GM12878 (cell line): Measurements from ENCODE around the gene KCNQ1. TPM values are rescaled to one million over a fixed set of nuclear protein-coding genes. Genes with fewer than 3 reads are reported as not detected.

Source experiments
- ATAC-seq: fragments of 200-7000 bp; cut with Tn5 transposase; 3 replicates; pipeline ENCODE4 v1.9.1; 2020; ENCODE audit warnings: mild to moderate bottlenecking, moderate library complexity
- BruUV-seq: library from RNA; stranded (reverse); fragments of 400-500 nt; replicated peaks from 2 replicates; lab custom pipeline; 2021; lab: Mats Ljungman, UMichigan
- CTCF ChIA-PET: fragments of 300-600 bp; sonication (Branson Sonifier 250); formaldehyde crosslinking; extraction: SDS; loops from one replicate; lab custom pipeline; 2021; ENCODE audit warnings: inconsistent platforms; lab: Yijun Ruan, JAX
- POLR2A ChIA-PET: fragments of 350-600 bp; formaldehyde crosslinking; extraction: SDS; loops from one replicate; lab custom pipeline; 2021; ENCODE audit warnings: inconsistent platforms; lab: Charles Lee
- RAD21 ChIA-PET: fragments of 300-600 bp; sonication (Branson Sonifier 250); formaldehyde crosslinking; loops from one replicate; lab custom pipeline; 2023; ENCODE audit warnings: antibody characterized with exemption; ENCODE audit not compliant: unreplicated experiment; lab: Charles Lee
- SMC1A ChIA-PET: fragments of 300-600 bp; sonication (Branson Sonifier 250); formaldehyde crosslinking; loops from one replicate; lab custom pipeline; 2023; ENCODE audit not compliant: unreplicated experiment, uncharacterized antibody; lab: Charles Lee
- DNase-seq: peaks from one replicate; pipeline ENCODE4 v3.0.0-alpha.2; 2011; ENCODE audit warnings: low read depth, low spot score
- FAIRE-seq: peaks from 3 replicates; lab custom pipeline; 2011; peaks lifted over from hg19 to GRCh38; lab: Jason Lieb, UNC
- H2AFZ ChIP-seq: 2 replicates; pipeline ENCODE4 v1.6.0; 2011; ENCODE audit warnings: low read depth, low read length, control low read depth; ENCODE audit not compliant: control insufficient read depth
- H3K27ac ChIP-seq: 2 replicates; pipeline ENCODE4 v1.5.1; 2011; ENCODE audit warnings: control low read depth; ENCODE audit not compliant: control insufficient read depth, insufficient read depth
- H3K27me3 ChIP-seq, 2 experiments: replicated peaks in 1 of 2; 2 replicates each; pipeline versions ENCODE4 v1.6.0 to v1.6.1; 2011; ENCODE audit warnings: low read length in 1 of 2; ENCODE audit not compliant: control insufficient read depth in 2 of 2, insufficient read depth in 2 of 2
- H3K36me3 ChIP-seq, 2 experiments: 2 replicates each; pipeline ENCODE4 v1.5.1; 2011; ENCODE audit warnings: low read length in 1 of 2; ENCODE audit not compliant: control insufficient read depth in 2 of 2, insufficient read depth in 2 of 2
- H3K4me1 ChIP-seq: 2 replicates; pipeline ENCODE4 v1.6.1; 2011; ENCODE audit warnings: mild to moderate bottlenecking, low read length, moderate library complexity, mixed read lengths; ENCODE audit not compliant: control insufficient read depth, insufficient read depth
- H3K4me2 ChIP-seq: 2 replicates; pipeline ENCODE4 v1.6.0; 2011; ENCODE audit warnings: control low read depth; ENCODE audit not compliant: control insufficient read depth, insufficient read depth
- H3K4me3 ChIP-seq: fragments of 200-600 bp; sonication (generic); 2 replicates; pipeline ENCODE4 v1.5.1; 2016
- H3K79me2 ChIP-seq: 2 replicates; pipeline ENCODE4 v1.6.0; 2011; ENCODE audit warnings: low read length; ENCODE audit not compliant: control insufficient read depth, insufficient read depth
- H3K9ac ChIP-seq: 2 replicates; pipeline ENCODE4 v1.8.0; 2011; ENCODE audit warnings: low read length, control low read depth, mixed read lengths; ENCODE audit not compliant: control insufficient read depth, insufficient read depth
- H3K9me3 ChIP-seq: replicated peaks from 3 replicates; pipeline ENCODE4 v1.5.1; 2011; ENCODE audit warnings: mild to moderate bottlenecking, low read length; ENCODE audit not compliant: control insufficient read depth, insufficient read depth
- H4K20me1 ChIP-seq: 2 replicates; pipeline ENCODE4 v1.6.0; 2011; ENCODE audit not compliant: control insufficient read depth, insufficient read depth
- CEBPB ChIP-seq, 2 experiments: fragments of 150-350 bp in 1 of 2; IDR thresholded peaks; 2 replicates each; pipeline ENCODE4 v1.6.1; 2012 to 2014; ENCODE audit warnings: low read depth in 2 of 2, low read length in 2 of 2, borderline replicate concordance in 1 of 2, inconsistent platforms in 1 of 2
- HDAC2 ChIP-seq: fragments of 200-600 bp; sonication (generic); IDR thresholded peaks from 2 replicates; pipeline ENCODE4 v1.6.1; 2017
- KAT2A ChIP-seq: conservative IDR thresholded peaks from 2 replicates; pipeline ENCODE4 v1.6.1; 2011; ENCODE audit warnings: low read depth, low read length; ENCODE audit not compliant: control insufficient read depth
- NFYB ChIP-seq: IDR thresholded peaks from 2 replicates; pipeline ENCODE4 v1.6.1; 2011; ENCODE audit warnings: low read depth, mild to moderate bottlenecking, low read length, improper control_type of control experiment, moderate library complexity; ENCODE audit not compliant: insufficient read depth
- NR2F1 ChIP-seq: fragments of 450-650 bp; conservative IDR thresholded peaks from 2 replicates; pipeline ENCODE4 v1.6.1; 2017; ENCODE audit warnings: mild to moderate bottlenecking
- RBBP5 ChIP-seq: fragments of 200-600 bp; sonication (generic); conservative IDR thresholded peaks from 2 replicates; pipeline ENCODE4 v1.6.1; 2016
- YY1 ChIP-seq: IDR thresholded peaks from 2 replicates; pipeline ENCODE4 v1.6.1; 2011; ENCODE audit warnings: low read depth, mild to moderate bottlenecking, low read length
- ZNF217 ChIP-seq: fragments of 450-650 bp; IDR thresholded peaks from 2 replicates; pipeline ENCODE4 v1.6.1; 2017; ENCODE audit warnings: antibody characterized with exemption, mild to moderate bottlenecking
- ZSCAN29 ChIP-seq: fragments of 450-650 bp; IDR thresholded peaks from 2 replicates; pipeline ENCODE4 v1.6.1; 2017; ENCODE audit warnings: mild to moderate bottlenecking, moderate library complexity
- WGBS: methylation state at CpG from one replicate; pipeline ENCODE4 v1.1.6; 2016; ENCODE audit warnings: low lambda C conversion rate; ENCODE audit not compliant: insufficient replicate concordance, insufficient coverage; ENCODE audit errors: missing lambda C conversion rate; 5-methylcytosine and 5-hydroxymethylcytosine counted together
- in situ Hi-C: fragments of 300-500 bp; cut with MboI; formaldehyde crosslinking; loops from 9 replicates; pipeline ENCODE4 v1.14.3; 2018; ENCODE audit warnings: mixed read lengths
- intact Hi-C: fragments of 100-400 bp; cut with micrococcal nuclease; formaldehyde crosslinking; loops from one replicate; pipeline ENCODE4 v1.14.2; 2022; ENCODE audit not compliant: unreplicated experiment
- polyA plus RNA-seq, 11 experiments: library from polyadenylated mRNA; depleted of rRNA in 4 of 11; unstranded in 6 of 11; stranded (reverse) in 5 of 11; fragments of >200 nt; fragmentation: Nextera tagmentation in 4 of 11; fragmentation: Illumina TruSeq in 1 of 11; extraction: Ambion mirVana in 4 of 11; extraction: Trizol in 1 of 11; gene quantifications; 1 replicate in 1 of 11; 2 replicates in 10 of 11; pipeline versions ENCODE4 v1.2.1 to v1.2.3, GENCODE V29; 2011 to 2016; ENCODE audit warnings: inconsistent platforms in 2 of 11, missing spikeins in 2 of 11, low read depth in 1 of 11
- total RNA-seq, 4 experiments: library from RNA; depleted of rRNA in 3 of 4; stranded (reverse); fragments of >200 nt in 3 of 4; fragmentation: Illumina TruSeq in 1 of 4; extraction: Trizol in 1 of 4; gene quantifications; 2 replicates each; pipeline versions ENCODE4 v1.2.1 to v1.2.3, GENCODE V29; 2013 to 2021
- TF ChIP-seq, protein P1 (sequence below): fragments of 450-650 bp; IDR thresholded peaks from 2 replicates; pipeline ENCODE4 v1.6.1; 2017; ENCODE audit warnings: borderline replicate concordance
- TF ChIP-seq, protein P2 (sequence below): fragments of 450-650 bp; IDR thresholded peaks from 2 replicates; pipeline ENCODE4 v1.6.1; 2017; ENCODE audit warnings: mild to moderate bottlenecking, moderate library complexity
- TF ChIP-seq, protein P3 (sequence below): fragments of 450-650 bp; IDR thresholded peaks from 2 replicates; pipeline ENCODE4 v1.6.1; 2017; ENCODE audit warnings: mild to moderate bottlenecking, low read depth, inconsistent platforms; ENCODE audit not compliant: poor library complexity, severe bottlenecking
- TF ChIP-seq, protein P4 (sequence below): fragments of 450-650 bp; IDR thresholded peaks from 2 replicates; pipeline ENCODE4 v1.6.1; 2017; ENCODE audit warnings: mild to moderate bottlenecking, moderate library complexity

KCNQ1 gene
- total and polyA plus RNA-seq, 10 of the 15 experiments (the other 5 are each of a cell fraction or from before 2014, with no cell fraction given) = 0.03 to 0.15 (median 0.12) TPM; not detected in 7

DNA sequence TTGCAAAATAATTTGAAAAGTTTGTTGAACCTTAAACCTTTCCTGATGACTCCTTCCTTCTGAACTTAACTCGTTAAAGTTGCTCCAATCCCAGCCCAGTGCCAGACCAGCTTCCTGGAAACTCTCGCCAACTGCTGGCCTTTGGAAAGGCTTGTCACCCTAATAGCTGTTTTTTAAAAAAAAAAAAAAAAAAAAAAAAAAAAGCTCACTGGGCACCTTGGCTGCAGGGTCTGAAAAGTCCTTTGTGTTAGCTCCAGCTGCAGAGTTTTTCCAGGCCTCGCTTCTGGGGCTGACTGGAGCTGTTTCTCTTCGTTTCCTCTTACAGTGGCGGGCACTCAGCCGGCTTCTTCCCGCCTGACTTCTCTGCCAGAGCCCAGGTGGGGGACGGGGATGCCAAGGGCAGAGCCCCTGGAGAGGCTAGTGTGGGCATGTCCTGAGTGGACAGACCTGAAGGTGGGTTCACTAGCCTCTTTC is 229.9 kb downstream of the KCNQ1 start:
- Histone ChIP-seq H3K79me2 (no peaks in the 10 kb centered on the region; the same call in 1 of the 2 replicates), H2AFZ (no peak overlapping the region), H3K27ac (no peak overlapping the region), H3K9me3 (no peaks in the 10 kb centered on the region), H3K4me2 (no peak overlapping the region), H4K20me1 (no peaks in the 10 kb centered on the region), H3K27me3 (no peaks in the 10 kb centered on the region), H3K4me3 (no peak overlapping the region), H3K36me3 (no peaks in the 10 kb centered on the region), H3K4me1 (no peaks in the 10 kb centered on the region), H3K9ac (no peak overlapping the region)
- in situ Hi-C loops (no loop called here), intact Hi-C loops (no loop called here)
- BruUV-seq = no TSS peak
- SMC1A ChIA-PET = no interaction called here
- POLR2A ChIA-PET = no interaction called here
- 63% methylated on average over 8 of the region's 8 CpGs for WGBS
- RAD21 ChIA-PET = no interaction called here
- DNase-seq = no peak
- no peak for FAIRE-seq
- CTCF ChIA-PET = interaction anchor here (0.6 kb wide), 1 partner anchor 39 kb away, joined by 3 read pairs; no protein-coding TSS in a partner anchor
- ATAC-seq = no peak
- TF ChIP-seq NR2F1 (no peak), CEBPB (IDR thresholded peaks at IDR 0.05; ENCODE audit: borderline replicate concordance in 1 of 2, low read depth in 2 of 2, low read length in 2 of 2) (no peak), ZNF217 (no peak), RBBP5 (no peak), YY1 (no peak), HDAC2 (no peak), ZSCAN29 (no peak), KAT2A (no peak), NFYB (no peak)
- TF ChIP-seq, protein P1, sequence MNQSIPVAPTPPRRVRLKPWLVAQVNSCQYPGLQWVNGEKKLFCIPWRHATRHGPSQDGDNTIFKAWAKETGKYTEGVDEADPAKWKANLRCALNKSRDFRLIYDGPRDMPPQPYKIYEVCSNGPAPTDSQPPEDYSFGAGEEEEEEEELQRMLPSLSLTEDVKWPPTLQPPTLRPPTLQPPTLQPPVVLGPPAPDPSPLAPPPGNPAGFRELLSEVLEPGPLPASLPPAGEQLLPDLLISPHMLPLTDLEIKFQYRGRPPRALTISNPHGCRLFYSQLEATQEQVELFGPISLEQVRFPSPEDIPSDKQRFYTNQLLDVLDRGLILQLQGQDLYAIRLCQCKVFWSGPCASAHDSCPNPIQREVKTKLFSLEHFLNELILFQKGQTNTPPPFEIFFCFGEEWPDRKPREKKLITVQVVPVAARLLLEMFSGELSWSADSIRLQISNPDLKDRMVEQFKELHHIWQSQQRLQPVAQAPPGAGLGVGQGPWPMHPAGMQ = no peak
- TF ChIP-seq, protein P2, sequence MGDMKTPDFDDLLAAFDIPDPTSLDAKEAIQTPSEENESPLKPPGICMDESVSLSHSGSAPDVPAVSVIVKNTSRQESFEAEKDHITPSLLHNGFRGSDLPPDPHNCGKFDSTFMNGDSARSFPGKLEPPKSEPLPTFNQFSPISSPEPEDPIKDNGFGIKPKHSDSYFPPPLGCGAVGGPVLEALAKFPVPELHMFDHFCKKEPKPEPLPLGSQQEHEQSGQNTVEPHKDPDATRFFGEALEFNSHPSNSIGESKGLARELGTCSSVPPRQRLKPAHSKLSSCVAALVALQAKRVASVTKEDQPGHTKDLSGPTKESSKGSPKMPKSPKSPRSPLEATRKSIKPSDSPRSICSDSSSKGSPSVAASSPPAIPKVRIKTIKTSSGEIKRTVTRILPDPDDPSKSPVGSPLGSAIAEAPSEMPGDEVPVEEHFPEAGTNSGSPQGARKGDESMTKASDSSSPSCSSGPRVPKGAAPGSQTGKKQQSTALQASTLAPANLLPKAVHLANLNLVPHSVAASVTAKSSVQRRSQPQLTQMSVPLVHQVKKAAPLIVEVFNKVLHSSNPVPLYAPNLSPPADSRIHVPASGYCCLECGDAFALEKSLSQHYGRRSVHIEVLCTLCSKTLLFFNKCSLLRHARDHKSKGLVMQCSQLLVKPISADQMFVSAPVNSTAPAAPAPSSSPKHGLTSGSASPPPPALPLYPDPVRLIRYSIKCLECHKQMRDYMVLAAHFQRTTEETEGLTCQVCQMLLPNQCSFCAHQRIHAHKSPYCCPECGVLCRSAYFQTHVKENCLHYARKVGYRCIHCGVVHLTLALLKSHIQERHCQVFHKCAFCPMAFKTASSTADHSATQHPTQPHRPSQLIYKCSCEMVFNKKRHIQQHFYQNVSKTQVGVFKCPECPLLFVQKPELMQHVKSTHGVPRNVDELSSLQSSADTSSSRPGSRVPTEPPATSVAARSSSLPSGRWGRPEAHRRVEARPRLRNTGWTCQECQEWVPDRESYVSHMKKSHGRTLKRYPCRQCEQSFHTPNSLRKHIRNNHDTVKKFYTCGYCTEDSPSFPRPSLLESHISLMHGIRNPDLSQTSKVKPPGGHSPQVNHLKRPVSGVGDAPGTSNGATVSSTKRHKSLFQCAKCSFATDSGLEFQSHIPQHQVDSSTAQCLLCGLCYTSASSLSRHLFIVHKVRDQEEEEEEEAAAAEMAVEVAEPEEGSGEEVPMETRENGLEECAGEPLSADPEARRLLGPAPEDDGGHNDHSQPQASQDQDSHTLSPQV = no peak
- TF ChIP-seq, protein P3, sequence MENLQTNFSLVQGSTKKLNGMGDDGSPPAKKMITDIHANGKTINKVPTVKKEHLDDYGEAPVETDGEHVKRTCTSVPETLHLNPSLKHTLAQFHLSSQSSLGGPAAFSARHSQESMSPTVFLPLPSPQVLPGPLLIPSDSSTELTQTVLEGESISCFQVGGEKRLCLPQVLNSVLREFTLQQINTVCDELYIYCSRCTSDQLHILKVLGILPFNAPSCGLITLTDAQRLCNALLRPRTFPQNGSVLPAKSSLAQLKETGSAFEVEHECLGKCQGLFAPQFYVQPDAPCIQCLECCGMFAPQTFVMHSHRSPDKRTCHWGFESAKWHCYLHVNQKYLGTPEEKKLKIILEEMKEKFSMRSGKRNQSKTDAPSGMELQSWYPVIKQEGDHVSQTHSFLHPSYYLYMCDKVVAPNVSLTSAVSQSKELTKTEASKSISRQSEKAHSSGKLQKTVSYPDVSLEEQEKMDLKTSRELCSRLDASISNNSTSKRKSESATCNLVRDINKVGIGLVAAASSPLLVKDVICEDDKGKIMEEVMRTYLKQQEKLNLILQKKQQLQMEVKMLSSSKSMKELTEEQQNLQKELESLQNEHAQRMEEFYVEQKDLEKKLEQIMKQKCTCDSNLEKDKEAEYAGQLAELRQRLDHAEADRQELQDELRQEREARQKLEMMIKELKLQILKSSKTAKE = no peak
- TF ChIP-seq, protein P4, sequence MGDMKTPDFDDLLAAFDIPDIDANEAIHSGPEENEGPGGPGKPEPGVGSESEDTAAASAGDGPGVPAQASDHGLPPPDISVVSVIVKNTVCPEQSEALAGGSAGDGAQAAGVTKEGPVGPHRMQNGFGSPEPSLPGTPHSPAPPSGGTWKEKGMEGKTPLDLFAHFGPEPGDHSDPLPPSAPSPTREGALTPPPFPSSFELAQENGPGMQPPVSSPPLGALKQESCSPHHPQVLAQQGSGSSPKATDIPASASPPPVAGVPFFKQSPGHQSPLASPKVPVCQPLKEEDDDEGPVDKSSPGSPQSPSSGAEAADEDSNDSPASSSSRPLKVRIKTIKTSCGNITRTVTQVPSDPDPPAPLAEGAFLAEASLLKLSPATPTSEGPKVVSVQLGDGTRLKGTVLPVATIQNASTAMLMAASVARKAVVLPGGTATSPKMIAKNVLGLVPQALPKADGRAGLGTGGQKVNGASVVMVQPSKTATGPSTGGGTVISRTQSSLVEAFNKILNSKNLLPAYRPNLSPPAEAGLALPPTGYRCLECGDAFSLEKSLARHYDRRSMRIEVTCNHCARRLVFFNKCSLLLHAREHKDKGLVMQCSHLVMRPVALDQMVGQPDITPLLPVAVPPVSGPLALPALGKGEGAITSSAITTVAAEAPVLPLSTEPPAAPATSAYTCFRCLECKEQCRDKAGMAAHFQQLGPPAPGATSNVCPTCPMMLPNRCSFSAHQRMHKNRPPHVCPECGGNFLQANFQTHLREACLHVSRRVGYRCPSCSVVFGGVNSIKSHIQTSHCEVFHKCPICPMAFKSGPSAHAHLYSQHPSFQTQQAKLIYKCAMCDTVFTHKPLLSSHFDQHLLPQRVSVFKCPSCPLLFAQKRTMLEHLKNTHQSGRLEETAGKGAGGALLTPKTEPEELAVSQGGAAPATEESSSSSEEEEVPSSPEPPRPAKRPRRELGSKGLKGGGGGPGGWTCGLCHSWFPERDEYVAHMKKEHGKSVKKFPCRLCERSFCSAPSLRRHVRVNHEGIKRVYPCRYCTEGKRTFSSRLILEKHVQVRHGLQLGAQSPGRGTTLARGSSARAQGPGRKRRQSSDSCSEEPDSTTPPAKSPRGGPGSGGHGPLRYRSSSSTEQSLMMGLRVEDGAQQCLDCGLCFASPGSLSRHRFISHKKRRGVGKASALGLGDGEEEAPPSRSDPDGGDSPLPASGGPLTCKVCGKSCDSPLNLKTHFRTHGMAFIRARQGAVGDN = no peak
